HepG2 (cell line): ENCODE measurements around the gene ATP7B. TPM values are rescaled to one million over a fixed set of nuclear protein-coding genes. Genes with fewer than 3 reads are reported as not detected.

Experiments
- AGO1 ChIP-seq: fragments of 200-400 bp; formaldehyde crosslinking; IDR thresholded peaks from 2 replicates; pipeline ENCODE4 v1.6.1; 2017; ENCODE audit warnings: mild to moderate bottlenecking, low read depth, low read length, moderate library complexity; ENCODE audit not compliant: poor library complexity, severe bottlenecking
- ATM ChIP-seq: fragments of 450-650 bp; IDR thresholded peaks from 2 replicates; pipeline ENCODE4 v1.7.1; 2017; ENCODE audit warnings: mild to moderate bottlenecking, borderline replicate concordance
- CAMTA2 ChIP-seq: sonication (generic); formaldehyde crosslinking; IDR thresholded peaks from 2 replicates; pipeline ENCODE4 v1.4.0; 2020; ENCODE audit warnings: mild to moderate bottlenecking, missing genetic modification reagents, borderline replicate concordance
- CHD2 ChIP-seq: IDR thresholded peaks from 2 replicates; pipeline ENCODE4 v1.6.1; 2011; ENCODE audit warnings: low read depth, low read length, improper control_type of control experiment
- CREM ChIP-seq, 2 experiments: sonication (generic) in 1 of 2; formaldehyde crosslinking in 1 of 2; IDR thresholded peaks; 2 replicates each; pipeline versions ENCODE4 v1.4.0 to v1.6.1; 2016 to 2020; ENCODE audit warnings: antibody characterized with exemption in 1 of 2, mild to moderate bottlenecking in 1 of 2, missing genetic modification reagents in 1 of 2
- DNMT3B ChIP-seq: conservative IDR thresholded peaks from 2 replicates; pipeline ENCODE4 v1.6.1; 2016; ENCODE audit warnings: missing biosample characterization, control low read depth
- HNRNPH1 ChIP-seq: fragments of 200-400 bp; formaldehyde crosslinking; optimal IDR thresholded peaks from 2 replicates; pipeline ENCODE3; 2017; ENCODE audit warnings: mild to moderate bottlenecking, low read depth, low read length
- HOXA7 ChIP-seq: sonication (generic); formaldehyde crosslinking; IDR thresholded peaks from 2 replicates; pipeline ENCODE4 v1.8.1; 2022; ENCODE audit warnings: mild to moderate bottlenecking, missing genetic modification reagents, moderate library complexity
- ISX ChIP-seq: sonication (generic); formaldehyde crosslinking; conservative IDR thresholded peaks from 2 replicates; pipeline ENCODE4 v1.5.0; 2020; ENCODE audit warnings: missing genetic modification reagents
- MAF1 ChIP-seq: sonication (generic); formaldehyde crosslinking; IDR thresholded peaks from 2 replicates; pipeline ENCODE4 v1.5.0; 2020; ENCODE audit warnings: missing genetic modification reagents, borderline replicate concordance
- NRL ChIP-seq: sonication (generic); formaldehyde crosslinking; IDR thresholded peaks from 2 replicates; pipeline ENCODE4 v1.5.0; 2020; ENCODE audit warnings: missing genetic modification reagents, mild to moderate bottlenecking, moderate library complexity, borderline replicate concordance
- PAWR ChIP-seq: sonication (generic); formaldehyde crosslinking; IDR thresholded peaks from 2 replicates; pipeline ENCODE4 v1.4.0; 2020; ENCODE audit warnings: missing genetic modification reagents, mild to moderate bottlenecking, borderline replicate concordance
- U2AF1 ChIP-seq: fragments of 200-400 bp; formaldehyde crosslinking; optimal IDR thresholded peaks from 2 replicates; pipeline ENCODE3; 2017; ENCODE audit warnings: mild to moderate bottlenecking, low read depth, low read length
- ZKSCAN1 ChIP-seq: fragments of 150-350 bp; IDR thresholded peaks from 2 replicates; pipeline ENCODE4 v1.6.1; 2014; ENCODE audit warnings: low read length
- ZNF143 ChIP-seq: sonication (generic); formaldehyde crosslinking; IDR thresholded peaks from 2 replicates; pipeline ENCODE4 v1.4.0; 2020; ENCODE audit warnings: missing genetic modification reagents
- ZNF282 ChIP-seq: fragments of 450-650 bp; IDR thresholded peaks from 2 replicates; pipeline ENCODE4 v1.6.1; 2018; ENCODE audit not compliant: partially characterized antibody
- ZNF331 ChIP-seq: sonication (generic); formaldehyde crosslinking; IDR thresholded peaks from 2 replicates; pipeline ENCODE4 v1.4.0; 2020; ENCODE audit warnings: missing genetic modification reagents
- ZNF451 ChIP-seq: sonication (generic); formaldehyde crosslinking; IDR thresholded peaks from 2 replicates; pipeline ENCODE4 v1.5.0; 2020; ENCODE audit warnings: mild to moderate bottlenecking, missing genetic modification reagents
- ZNF558 ChIP-seq: sonication (generic); formaldehyde crosslinking; IDR thresholded peaks from 2 replicates; pipeline ENCODE4 v1.9.0; 2022; ENCODE audit warnings: mild to moderate bottlenecking, missing genetic modification reagents, borderline replicate concordance
- ZNF619 ChIP-seq: sonication (generic); formaldehyde crosslinking; IDR thresholded peaks from 2 replicates; pipeline ENCODE4 v1.4.0; 2020; ENCODE audit warnings: mild to moderate bottlenecking, missing genetic modification reagents
- ZNF766 ChIP-seq: sonication (generic); formaldehyde crosslinking; IDR thresholded peaks from 2 replicates; pipeline ENCODE4 v1.5.0; 2020; ENCODE audit warnings: missing genetic modification reagents, borderline replicate concordance
- ZNF883 ChIP-seq: sonication (generic); formaldehyde crosslinking; IDR thresholded peaks from 2 replicates; pipeline ENCODE4 v1.5.1; 2020; ENCODE audit warnings: mild to moderate bottlenecking, missing genetic modification reagents; ENCODE audit errors: not compliant biosample characterization
- polyA plus RNA-seq, 8 experiments: library from polyadenylated mRNA; depleted of rRNA in 3 of 8; stranded (reverse) in 7 of 8; unstranded in 1 of 8; fragments of >200 nt; fragmentation: Illumina TruSeq in 4 of 8; extraction: Trizol in 4 of 8; gene quantifications; 2 replicates each; pipeline versions ENCODE4 v1.2.1 to v1.2.3, GENCODE V29; 2011 to 2016; ENCODE audit warnings: low read depth in 4 of 8, missing spikeins in 1 of 8, mixed read lengths in 1 of 8; ENCODE audit not compliant: insufficient read depth in 1 of 8
- total RNA-seq, 5 experiments: library from RNA; depleted of rRNA; stranded (reverse); fragments of >200 nt; fragmentation: Illumina TruSeq; extraction: Trizol; gene quantifications; 2 replicates each; pipeline ENCODE4 v1.2.3, GENCODE V29; 2016; ENCODE audit warnings: low read depth in 1 of 5
- TF ChIP-seq, protein P1 (sequence below): sonication (generic); formaldehyde crosslinking; IDR thresholded peaks from 2 replicates; pipeline ENCODE4 v1.8.1; 2023; ENCODE audit warnings: mild to moderate bottlenecking, moderate library complexity, missing genetic modification reagents
- TF ChIP-seq, protein P2 (sequence below): sonication (generic); formaldehyde crosslinking; IDR thresholded peaks from 2 replicates; pipeline ENCODE4 v1.9.0; 2022; ENCODE audit warnings: missing genetic modification reagents, mild to moderate bottlenecking, borderline replicate concordance
- TF ChIP-seq, protein P3 (sequence below): sonication (generic); formaldehyde crosslinking; IDR thresholded peaks from 2 replicates; pipeline ENCODE4 v1.4.0; 2020; ENCODE audit warnings: missing genetic modification reagents
- TF ChIP-seq, protein P4 (sequence below): IDR thresholded peaks from 2 replicates; pipeline ENCODE4 v1.6.1; 2016

ATP7B gene
- total and polyA plus RNA-seq, 2 of the 13 experiments (the other 11 are each of a cell fraction or from before 2014, with no cell fraction given): 31.8 to 57.4 TPM

DNA sequence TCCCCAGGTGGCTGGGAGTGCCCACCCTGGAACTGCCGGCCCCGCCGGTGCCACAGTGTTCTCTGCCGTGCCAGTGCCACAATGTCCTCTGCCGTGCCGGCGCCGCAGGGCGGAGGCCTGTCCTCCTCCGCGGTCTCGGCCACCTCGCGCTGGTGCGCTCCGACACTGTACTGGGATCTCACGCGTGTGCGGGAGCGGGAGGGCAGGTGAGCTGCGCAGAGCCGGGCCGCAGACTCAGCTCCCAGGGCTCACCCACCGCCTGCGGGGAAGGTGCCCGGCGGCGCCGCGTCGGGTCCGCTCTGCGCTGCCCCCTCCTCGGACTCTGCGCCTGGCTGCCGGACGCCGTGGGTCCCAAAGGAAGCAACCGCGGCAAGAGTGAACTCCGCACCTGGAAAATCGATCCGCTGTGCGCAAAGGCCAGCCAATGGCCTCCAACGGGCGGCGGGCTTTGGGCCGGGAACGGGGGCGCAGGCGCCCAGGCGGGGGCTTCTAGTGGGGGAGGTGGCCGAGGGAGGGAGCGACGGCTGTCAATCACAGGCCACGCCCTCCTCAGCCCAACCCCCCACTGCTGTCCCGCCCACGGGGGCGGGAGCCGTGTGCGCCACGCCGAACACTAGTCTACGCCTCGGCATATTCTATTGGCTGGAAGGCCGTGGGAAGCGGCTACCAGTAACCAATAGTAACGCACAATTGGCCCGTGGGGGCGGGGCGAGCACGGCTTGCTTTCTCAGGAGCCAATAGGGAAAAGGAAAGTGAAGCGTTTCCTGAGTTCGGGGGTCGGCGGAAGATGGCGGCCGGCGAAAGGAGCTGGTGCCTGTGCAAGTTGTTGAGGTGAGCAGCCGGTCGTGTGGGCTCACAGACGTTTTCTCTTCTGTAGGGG lies 622 bp upstream of the ATP7B start, which contains the start of gene ALG11 (continued):
- TF ChIP-seq CHD2 (peak; percentile 78; the same call in 1 of the 2 replicates), ATM (no peak), ZNF331 (CRISPR knock-in tag) (peak; percentile 84; the same call in 1 of the 2 replicates), ZNF451 (CRISPR knock-in tag) (peak; percentile 66), ISX (CRISPR knock-in tag) (no peak), ZNF766 (CRISPR knock-in tag) (peak; percentile 71; the same call in 1 of the 2 replicates), NRL (CRISPR knock-in tag) (peak; percentile 83), ZNF143 (CRISPR knock-in tag) (no peak), MAF1 (no peak), CAMTA2 (CRISPR knock-in tag) (peak; percentile 82; the same call in 1 of the 2 replicates), AGO1 (no peak), HNRNPH1 (no peak), CREM (IDR thresholded peaks at IDR 0.05) (peak; percentile 79; the same call in 1 of the 2 replicates), CREM (CRISPR knock-in tag; IDR thresholded peaks at IDR 0.05) (no peak), ZKSCAN1 (no peak; the same call in 1 of the 2 replicates), ZNF619 (CRISPR knock-in tag) (peak; percentile 70), DNMT3B (peak; percentile 57; the same call in 1 of the 2 replicates), HOXA7 (CRISPR knock-in tag) (no peak; the same call in 1 of the 2 replicates), ZNF282 (no peak), ZNF558 (no peak; the same call in 1 of the 2 replicates), U2AF1 (no peak), PAWR (CRISPR knock-in tag) (no peak; the same call in 1 of the 2 replicates), ZNF883 (CRISPR knock-in tag) (peak; percentile 89)
- TF ChIP-seq, protein P1, sequence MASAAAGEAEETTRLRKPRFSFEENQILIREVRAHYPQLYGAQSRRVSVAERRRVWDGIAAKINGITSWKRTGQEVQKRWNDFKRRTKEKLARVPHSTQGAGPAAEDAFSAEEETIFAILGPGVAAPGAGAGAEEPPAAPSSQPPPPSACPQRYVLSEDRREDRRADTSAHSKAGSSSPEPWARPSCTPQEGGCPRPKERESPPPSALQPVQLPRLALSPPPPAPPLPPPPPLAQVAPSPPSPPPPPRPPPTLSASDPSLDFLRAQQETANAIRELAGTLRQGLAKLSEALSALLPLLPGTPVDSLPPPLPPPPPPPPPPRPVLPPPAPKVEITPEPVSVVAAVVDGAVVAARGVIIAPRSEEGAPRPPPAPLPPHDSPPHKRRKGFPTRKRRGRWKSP: peak; percentile 98
- TF ChIP-seq, protein P2, sequence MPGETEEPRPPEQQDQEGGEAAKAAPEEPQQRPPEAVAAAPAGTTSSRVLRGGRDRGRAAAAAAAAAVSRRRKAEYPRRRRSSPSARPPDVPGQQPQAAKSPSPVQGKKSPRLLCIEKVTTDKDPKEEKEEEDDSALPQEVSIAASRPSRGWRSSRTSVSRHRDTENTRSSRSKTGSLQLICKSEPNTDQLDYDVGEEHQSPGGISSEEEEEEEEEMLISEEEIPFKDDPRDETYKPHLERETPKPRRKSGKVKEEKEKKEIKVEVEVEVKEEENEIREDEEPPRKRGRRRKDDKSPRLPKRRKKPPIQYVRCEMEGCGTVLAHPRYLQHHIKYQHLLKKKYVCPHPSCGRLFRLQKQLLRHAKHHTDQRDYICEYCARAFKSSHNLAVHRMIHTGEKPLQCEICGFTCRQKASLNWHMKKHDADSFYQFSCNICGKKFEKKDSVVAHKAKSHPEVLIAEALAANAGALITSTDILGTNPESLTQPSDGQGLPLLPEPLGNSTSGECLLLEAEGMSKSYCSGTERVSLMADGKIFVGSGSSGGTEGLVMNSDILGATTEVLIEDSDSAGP: peak; percentile 93; the same call in 1 of the 2 replicates
- TF ChIP-seq, protein P3, sequence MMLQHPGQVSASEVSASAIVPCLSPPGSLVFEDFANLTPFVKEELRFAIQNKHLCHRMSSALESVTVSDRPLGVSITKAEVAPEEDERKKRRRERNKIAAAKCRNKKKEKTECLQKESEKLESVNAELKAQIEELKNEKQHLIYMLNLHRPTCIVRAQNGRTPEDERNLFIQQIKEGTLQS (CRISPR knock-in tag): peak; percentile 70
- TF ChIP-seq, protein P4, sequence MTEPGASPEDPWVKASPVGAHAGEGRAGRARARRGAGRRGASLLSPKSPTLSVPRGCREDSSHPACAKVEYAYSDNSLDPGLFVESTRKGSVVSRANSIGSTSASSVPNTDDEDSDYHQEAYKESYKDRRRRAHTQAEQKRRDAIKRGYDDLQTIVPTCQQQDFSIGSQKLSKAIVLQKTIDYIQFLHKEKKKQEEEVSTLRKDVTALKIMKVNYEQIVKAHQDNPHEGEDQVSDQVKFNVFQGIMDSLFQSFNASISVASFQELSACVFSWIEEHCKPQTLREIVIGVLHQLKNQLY (CRISPR knock-in tag): no peak; the same call in 1 of the 2 replicates
